UCSD-AML1 (cell line): ENCODE data around the gene CCDC9B.

Experiments
- DNase-seq: peaks from one replicate; lab custom pipeline; 2025; ENCODE audit not compliant: unreplicated experiment; lab: John Stamatoyannopoulos, UW

The CCDC9B gene

GRCh38 chr15:40345867-40346578, 5.3 kb upstream of the CCDC9B start:
- DNase-seq, result no peak

GRCh38 chr15:40345225-40345866, 4.6 kb upstream of the CCDC9B start:
- no peak for DNase-seq

- peak; percentile 62 for DNase-seq
These were observed 3.9 kb upstream of the CCDC9B start for GRCh38 chr15:40344631-40345120.

GRCh38 chr15:40344217-40344616, 3.5 kb upstream of the CCDC9B start:
- no peak for DNase-seq

GRCh38 chr15:40343512-40343911, 2.8 kb upstream of the CCDC9B start:
- DNase-seq, result peak; percentile 85

- peak; percentile 63 for DNase-seq
These were observed 1.9 kb upstream of the CCDC9B start for GRCh38 chr15:40342416-40343320.

- no peak for DNase-seq
These were observed 550 bp downstream of the CCDC9B start for GRCh38 chr15:40340038-40340739.

- DNase-seq, result no peak
These were observed 1.2 kb downstream of the CCDC9B start for GRCh38 chr15:40339621-40339945.

- DNase-seq, result no peak
These were observed 1.7 kb downstream of the CCDC9B start for GRCh38 chr15:40338921-40339620.

- DNase-seq, result peak; percentile 85
These were observed 2.6 kb downstream of the CCDC9B start for GRCh38 chr15:40338041-40338657.

GRCh38 chr15:40337597-40337996, 3.1 kb downstream of the CCDC9B start:
- no peak for DNase-seq

GRCh38 chr15:40336744-40337122, 4.0 kb downstream of the CCDC9B start:
- peak; percentile 78 for DNase-seq

GRCh38 chr15:40335938-40336743, 4.6 kb downstream of the CCDC9B start:
- no peak for DNase-seq

GRCh38 chr15:40334941-40335795, 5.6 kb downstream of the CCDC9B start:
- no peak for DNase-seq

- no peak for DNase-seq
These were observed 6.2 kb downstream of the CCDC9B start for GRCh38 chr15:40334541-40334940.

- peak; percentile 95 for DNase-seq
These were observed 6.7 kb downstream of the CCDC9B start for GRCh38 chr15:40333922-40334492.

GRCh38 chr15:40332113-40332781, 8.5 kb downstream of the CCDC9B start:
- no peak for DNase-seq
